Measurements from ENCODE around the gene SLC39A7. TPM values are rescaled to one million over a fixed set of nuclear protein-coding genes. Genes with fewer than 3 reads are reported as not detected.

The SLC39A7 gene
- polyA plus RNA-seq, 12 donors = 62.9 to 117 (median 77.6) TPM; not detected in 1

- DNase-seq = no peak
Measured at GRCh38 chr6:33185190-33185589, 15.5 kb upstream of the SLC39A7 start.

GRCh38 chr6:33185654-33186187, 14.9 kb upstream of the SLC39A7 start:
- no peak for DNase-seq

DNA sequence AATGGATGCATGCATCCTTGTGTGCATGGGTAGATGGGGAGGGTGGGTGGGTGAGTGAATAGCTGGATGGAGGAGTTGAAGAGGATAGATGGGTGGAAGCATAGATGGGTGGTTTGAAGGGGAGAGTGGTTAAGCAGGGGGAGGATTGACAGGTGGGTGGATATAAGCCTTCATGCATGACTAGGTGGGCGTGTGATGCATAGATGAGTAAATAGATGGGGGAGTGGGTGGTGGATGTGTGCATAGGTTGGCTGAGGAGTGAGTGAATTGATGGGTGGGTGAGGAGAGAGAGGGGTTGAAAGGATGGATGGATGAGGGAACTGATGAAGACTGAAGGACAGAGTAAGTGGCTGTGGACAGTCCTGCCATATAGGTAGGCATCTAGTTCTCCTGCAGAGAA, 12.9 kb upstream of the SLC39A7 start:
- no peak for DNase-seq

DNA sequence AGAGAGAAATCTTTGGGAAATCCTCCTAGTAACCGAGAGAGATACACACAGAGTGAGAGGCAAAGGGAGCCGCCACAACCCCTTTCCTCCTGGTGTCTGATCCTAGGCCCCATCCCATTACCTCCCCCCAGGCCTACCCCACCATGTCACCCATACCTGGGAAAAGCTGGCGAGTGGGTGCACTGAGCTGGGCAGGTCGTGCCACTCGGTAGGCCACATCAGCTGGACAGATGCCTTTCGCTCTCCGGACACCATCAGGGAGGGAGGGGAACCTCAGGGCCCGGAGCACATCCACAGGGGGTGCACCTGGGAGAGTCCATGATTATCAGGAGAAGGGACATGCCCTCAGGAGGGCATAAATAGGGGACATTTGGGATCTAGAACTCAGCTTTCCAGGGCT, 11.5 kb upstream of the SLC39A7 start:
- no peak for DNase-seq

GRCh38 chr6:33189625-33190448, 10.8 kb upstream of the SLC39A7 start:
- peak; percentile 56 for DNase-seq

GRCh38 chr6:33190504-33191107, 10.1 kb upstream of the SLC39A7 start:
- DNase-seq = no peak

GRCh38 chr6:33191383-33192104, 9.1 kb upstream of the SLC39A7 start:
- DNase-seq = no peak

GRCh38 chr6:33192105-33192646, 8.5 kb upstream of the SLC39A7 start, which contains the start of gene COL11A2:
Gene COL11A2, minus strand, starts transcription at chr6:33192467. Its CDS starts 227 bp downstream, at chr6:33192240.
- no peak for DNase-seq

GRCh38 chr6:33192671-33193602, 7.7 kb upstream of the SLC39A7 start:
- DNase-seq = no peak

DNA sequence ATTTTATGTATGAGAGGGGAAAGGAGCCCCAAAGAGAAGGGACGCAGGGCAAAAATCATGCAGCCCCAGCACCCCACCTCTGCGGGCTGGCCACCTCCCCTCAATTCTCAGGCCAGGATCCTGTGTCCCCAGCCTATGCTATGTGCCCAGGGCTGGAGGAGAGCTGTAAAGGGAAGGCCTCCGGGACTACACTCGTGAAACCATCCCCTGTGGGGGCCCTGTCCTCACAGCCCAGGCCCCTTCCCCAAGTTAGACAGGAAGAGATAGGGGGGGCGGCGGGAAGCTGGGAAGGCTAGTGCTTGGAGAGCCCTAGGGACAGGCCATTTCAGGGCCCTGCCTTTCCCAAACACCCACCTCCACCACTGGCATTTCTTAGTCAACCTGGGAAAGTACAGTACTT, 7.0 kb upstream of the SLC39A7 start:
- DNase-seq = no peak

GRCh38 chr6:33194431-33194979, 6.2 kb upstream of the SLC39A7 start:
- no peak for DNase-seq

DNA sequence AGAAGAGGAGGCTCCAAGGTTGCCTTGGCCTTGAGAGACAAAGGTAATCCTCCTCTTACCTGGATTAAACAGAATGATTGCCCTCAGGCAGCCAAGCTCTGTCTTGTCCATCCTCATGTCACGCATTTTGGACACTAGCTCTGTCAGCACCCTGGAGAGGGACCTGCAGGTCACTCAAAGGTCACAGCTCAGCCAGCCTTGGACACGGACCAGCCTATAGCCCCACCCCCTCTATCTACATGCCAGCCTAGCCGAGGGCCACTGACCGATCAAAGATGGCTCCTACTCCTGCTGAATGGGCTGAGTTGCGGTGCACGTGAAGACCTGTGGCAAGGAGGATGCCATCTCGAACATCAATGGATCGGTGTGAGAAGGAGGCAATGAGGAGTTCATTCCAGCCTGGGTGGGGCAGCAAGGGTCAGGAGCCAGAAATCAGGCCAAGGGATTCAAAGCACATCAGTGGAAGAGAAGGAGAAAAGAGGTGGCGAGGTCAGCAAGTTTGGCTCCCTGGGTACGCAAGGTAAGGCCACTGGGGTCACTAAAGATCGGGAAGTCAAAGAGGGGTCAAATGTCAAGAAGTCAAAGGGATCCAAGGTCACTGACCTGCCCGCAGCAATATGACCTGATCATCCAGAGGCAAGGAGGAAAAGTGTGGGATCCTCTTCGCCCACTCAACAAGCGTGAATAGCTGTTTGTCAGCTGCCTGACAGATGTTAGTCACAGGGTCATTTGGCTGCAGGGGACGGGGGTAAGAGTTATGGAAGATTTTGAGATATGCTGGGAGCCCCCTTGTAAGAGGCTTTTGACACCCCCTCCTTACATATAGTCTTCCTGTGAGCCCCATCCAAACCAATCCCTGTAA, 5.1 kb upstream of the SLC39A7 start:
- DNase-seq = no peak

GRCh38 chr6:33197431-33198048, 3.1 kb upstream of the SLC39A7 start:
- DNase-seq = no peak

- DNase-seq = no peak
Measured at GRCh38 chr6:33198159-33198852, 2.4 kb upstream of the SLC39A7 start.

GRCh38 chr6:33198853-33199436, 1.7 kb upstream of the SLC39A7 start:
- no peak for DNase-seq

GRCh38 chr6:33199687-33200218, 914 bp upstream of the SLC39A7 start:
- DNase-seq = peak; percentile 52

GRCh38 chr6:33201147-33201545, 479 bp downstream of the SLC39A7 start:
- no peak for DNase-seq

DNA sequence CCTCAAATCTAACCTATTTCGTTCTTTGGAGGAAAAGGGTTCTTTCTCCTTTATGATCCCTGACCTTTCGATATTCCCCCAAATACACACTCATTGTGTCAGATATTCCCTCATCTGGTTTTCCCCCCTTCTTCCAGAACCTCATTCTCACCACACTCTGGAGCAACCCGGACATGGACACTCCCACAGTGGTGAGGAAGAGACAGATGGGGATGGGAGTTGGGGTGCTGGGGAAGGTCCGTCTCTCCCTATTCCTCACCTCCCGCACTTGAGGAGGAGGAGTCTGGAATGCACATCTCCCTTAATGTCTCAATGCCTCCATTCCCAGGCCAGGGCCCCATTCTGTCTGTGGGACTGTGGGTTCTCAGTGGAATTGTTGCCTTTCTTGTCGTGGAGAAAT, 1.3 kb downstream of the SLC39A7 start:
- DNase-seq = no peak
